ENCODE results near the gene INTS12.

INTS12 gene

DNA sequence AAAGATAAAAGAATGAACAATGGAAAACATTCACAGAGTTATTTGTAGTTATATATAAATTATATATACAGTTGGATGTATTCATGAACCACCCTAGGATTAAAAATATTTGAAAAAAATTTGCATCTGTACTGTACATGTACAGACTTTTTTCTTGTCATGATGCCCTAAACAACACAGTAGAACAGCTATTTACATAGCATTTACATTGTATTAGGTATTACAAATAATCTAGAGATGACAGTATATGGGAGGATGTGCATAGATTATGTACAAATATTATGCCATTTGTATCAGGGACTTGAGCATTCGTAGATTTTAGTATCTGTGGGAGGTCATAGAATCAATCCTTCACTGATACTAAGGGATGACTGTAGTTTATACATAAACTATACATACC is 44.9 kb upstream of the INTS12 start:
- H3K4me3 ChIP-seq (ENCODE audit: low read depth, low read length), result no peak overlapping the region
- POLR2A ChIA-PET, result no interaction called here
- no peaks in the 10 kb centered on the region for H3K36me3 ChIP-seq (ENCODE audit: control insufficient read depth in 2 of 2, insufficient read depth in 1 of 2, low read length in 2 of 2)
- no peaks in the 10 kb centered on the region for H3K9me3 ChIP-seq (ENCODE audit: control insufficient read depth, insufficient read depth, low read depth, low read length)
- TF ChIP-seq ZNF354C (tag by site-specific recombination; IDR thresholded peaks at IDR 0.05; ENCODE audit: borderline replicate concordance, low read depth) (no peak), ZNF623 (tag by site-specific recombination; IDR thresholded peaks at IDR 0.05) (no peak), ZNF341 (tag by site-specific recombination; IDR thresholded peaks at IDR 0.05; ENCODE audit: low read depth) (no peak), GFI1B (tag by site-specific recombination; IDR thresholded peaks at IDR 0.05) (no peak), ZNF596 (tag by site-specific recombination; IDR thresholded peaks at IDR 0.05) (no peak)
- no peaks in the 10 kb centered on the region for H3K4me1 ChIP-seq (ENCODE audit: control insufficient read depth, insufficient read depth, low read length)
- no peak overlapping the region for H3K27ac ChIP-seq (ENCODE audit: extremely low read depth, low read depth, low read length)
- CTCF ChIA-PET, result interaction anchor here (0.7 kb wide), 1 partner anchor 12 kb away, joined by 3 read pairs; no protein-coding TSS in a partner anchor

DNA sequence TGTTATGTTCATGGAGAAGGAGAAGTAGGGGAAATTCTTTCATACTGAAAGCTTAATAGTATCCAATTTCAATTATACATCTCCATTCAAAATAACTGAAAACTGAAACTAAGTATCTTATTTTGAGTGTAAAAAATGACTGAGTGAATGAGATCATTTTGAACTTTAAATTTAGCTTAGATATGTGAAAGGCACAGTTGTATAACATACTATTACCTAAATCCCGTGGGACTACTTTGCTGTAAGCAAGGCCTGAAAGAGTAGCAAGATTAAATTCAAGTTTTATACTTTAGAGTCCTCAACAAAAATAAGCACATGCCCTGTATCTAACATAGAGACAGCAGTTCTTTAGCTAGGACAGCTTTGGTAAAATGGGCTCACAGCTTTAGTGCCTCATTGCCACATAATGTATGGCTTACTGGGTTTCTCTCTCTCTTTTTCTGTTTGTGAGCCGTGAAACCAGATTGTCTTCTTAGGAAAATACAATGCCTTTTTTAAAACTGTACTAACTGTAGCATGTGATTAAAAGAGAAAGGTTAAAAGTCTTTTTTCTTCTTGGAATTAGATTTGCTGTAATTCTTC is 43.3 kb upstream of the INTS12 start:
- CTCF ChIA-PET, result interaction anchor here (0.9 kb wide), 1 partner anchor 36 kb away, joined by 4 read pairs; no protein-coding TSS in a partner anchor
- H3K9me3 ChIP-seq (ENCODE audit: control insufficient read depth, insufficient read depth, low read depth, low read length), result no peaks in the 10 kb centered on the region
- TF ChIP-seq ZNF16 (tag by site-specific recombination; IDR thresholded peaks at IDR 0.05; ENCODE audit: low read depth) (no peak), PRDM1 (tag by site-specific recombination; IDR thresholded peaks at IDR 0.05) (no peak), ZSCAN16 (tag by site-specific recombination; IDR thresholded peaks at IDR 0.05) (no peak), ZNF121 (tag by site-specific recombination; IDR thresholded peaks at IDR 0.05) (no peak), ZNF10 (tag by site-specific recombination; IDR thresholded peaks at IDR 0.05) (no peak), ZNF37A (tag by site-specific recombination; IDR thresholded peaks at IDR 0.05) (no peak), KLF7 (tag by site-specific recombination; IDR thresholded peaks at IDR 0.05; ENCODE audit: borderline replicate concordance) (no peak), ZNF311 (tag by site-specific recombination; IDR thresholded peaks at IDR 0.05; ENCODE audit: borderline replicate concordance) (no peak), ZFP3 (tag by site-specific recombination; IDR thresholded peaks at IDR 0.05; ENCODE audit: low read depth) (no peak)
- H3K4me3 ChIP-seq (ENCODE audit: low read depth, low read length), result no peak overlapping the region
- POLR2A ChIA-PET, result no interaction called here
- H3K4me1 ChIP-seq (ENCODE audit: control insufficient read depth, insufficient read depth, low read length), result no peaks in the 10 kb centered on the region
- peaks cover 0 to 4% of the 10 kb centered on the region in 2 experiments; a peak in 1 of 3 replicates for H3K36me3 ChIP-seq (ENCODE audit: control insufficient read depth in 2 of 2, insufficient read depth in 1 of 2, low read length in 2 of 2)
- no peak overlapping the region for H3K27ac ChIP-seq (ENCODE audit: extremely low read depth, low read depth, low read length)

DNA sequence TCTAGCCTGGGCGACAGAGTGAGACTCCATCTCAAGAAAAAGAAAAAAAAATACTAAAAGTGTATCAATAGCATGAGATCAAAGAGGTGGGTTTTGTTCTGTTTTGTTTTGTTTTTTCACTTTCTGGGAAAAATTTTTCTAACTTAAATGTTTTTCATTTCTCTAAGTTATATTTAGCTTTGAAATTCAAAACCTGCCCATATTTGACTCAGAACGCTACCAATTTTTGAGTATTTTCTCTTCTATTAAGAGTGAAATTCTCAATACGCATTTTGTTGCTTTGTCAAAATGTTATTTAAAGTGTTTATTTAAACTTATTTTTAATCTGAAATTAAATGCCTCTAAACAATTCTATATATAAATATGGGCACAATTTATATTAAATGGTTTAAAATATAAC is 39.7 kb upstream of the INTS12 start:
- TF ChIP-seq ZNF747 (tag by site-specific recombination; IDR thresholded peaks at IDR 0.05), result no peak
- no peak for TF ChIP-seq ZNF214 (tag by site-specific recombination; IDR thresholded peaks at IDR 0.05; ENCODE audit: borderline replicate concordance)
- TF ChIP-seq ZNF146 (tag by site-specific recombination; IDR thresholded peaks at IDR 0.05), result no peak
- TF ChIP-seq, protein P1, sequence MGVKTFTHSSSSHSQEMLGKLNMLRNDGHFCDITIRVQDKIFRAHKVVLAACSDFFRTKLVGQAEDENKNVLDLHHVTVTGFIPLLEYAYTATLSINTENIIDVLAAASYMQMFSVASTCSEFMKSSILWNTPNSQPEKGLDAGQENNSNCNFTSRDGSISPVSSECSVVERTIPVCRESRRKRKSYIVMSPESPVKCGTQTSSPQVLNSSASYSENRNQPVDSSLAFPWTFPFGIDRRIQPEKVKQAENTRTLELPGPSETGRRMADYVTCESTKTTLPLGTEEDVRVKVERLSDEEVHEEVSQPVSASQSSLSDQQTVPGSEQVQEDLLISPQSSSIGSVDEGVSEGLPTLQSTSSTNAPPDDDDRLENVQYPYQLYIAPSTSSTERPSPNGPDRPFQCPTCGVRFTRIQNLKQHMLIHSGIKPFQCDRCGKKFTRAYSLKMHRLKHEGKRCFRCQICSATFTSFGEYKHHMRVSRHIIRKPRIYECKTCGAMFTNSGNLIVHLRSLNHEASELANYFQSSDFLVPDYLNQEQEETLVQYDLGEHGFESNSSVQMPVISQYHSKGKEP (tag by site-specific recombination; IDR thresholded peaks at IDR 0.05), result no peak
- TF ChIP-seq SCRT1 (tag by site-specific recombination; IDR thresholded peaks at IDR 0.05; ENCODE audit: borderline replicate concordance), result no peak
- TF ChIP-seq ZNF510 (tag by site-specific recombination; IDR thresholded peaks at IDR 0.05; ENCODE audit: insufficient replicate concordance), result no peak
- no peak for TF ChIP-seq ZNF23 (tag by site-specific recombination; IDR thresholded peaks at IDR 0.05; ENCODE audit: borderline replicate concordance)
- no peak for TF ChIP-seq ZFP37 (tag by site-specific recombination; IDR thresholded peaks at IDR 0.05)
- TF ChIP-seq ZNF174 (tag by site-specific recombination; IDR thresholded peaks at IDR 0.05), result no peak
- TF ChIP-seq, protein P2, sequence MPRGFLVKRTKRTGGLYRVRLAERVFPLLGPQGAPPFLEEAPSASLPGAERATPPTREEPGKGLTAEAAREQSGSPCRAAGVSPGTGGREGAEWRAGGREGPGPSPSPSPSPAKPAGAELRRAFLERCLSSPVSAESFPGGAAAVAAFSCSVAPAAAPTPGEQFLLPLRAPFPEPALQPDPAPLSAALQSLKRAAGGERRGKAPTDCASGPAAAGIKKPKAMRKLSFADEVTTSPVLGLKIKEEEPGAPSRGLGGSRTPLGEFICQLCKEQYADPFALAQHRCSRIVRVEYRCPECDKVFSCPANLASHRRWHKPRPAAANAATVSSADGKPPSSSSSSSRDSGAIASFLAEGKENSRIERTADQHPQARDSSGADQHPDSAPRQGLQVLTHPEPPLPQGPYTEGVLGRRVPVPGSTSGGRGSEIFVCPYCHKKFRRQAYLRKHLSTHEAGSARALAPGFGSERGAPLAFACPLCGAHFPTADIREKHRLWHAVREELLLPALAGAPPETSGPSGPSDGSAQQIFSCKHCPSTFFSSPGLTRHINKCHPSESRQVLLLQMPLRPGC (tag by site-specific recombination; IDR thresholded peaks at IDR 0.05), result no peak
- TF ChIP-seq KLF8 (tag by site-specific recombination; IDR thresholded peaks at IDR 0.05), result no peak
- TF ChIP-seq ZNF302 (tag by site-specific recombination; IDR thresholded peaks at IDR 0.05; ENCODE audit: low read depth), result no peak
- TF ChIP-seq BCL11B (tag by site-specific recombination; IDR thresholded peaks at IDR 0.05; ENCODE audit: low read depth), result no peak
- no peak for TF ChIP-seq ZBTB17 (tag by site-specific recombination; IDR thresholded peaks at IDR 0.05)
- Histone ChIP-seq H3K4me1 (ENCODE audit: control insufficient read depth, insufficient read depth, low read length) (no peaks in the 10 kb centered on the region), H3K4me3 (ENCODE audit: low read depth, low read length) (no peak overlapping the region), H3K9me3 (ENCODE audit: control insufficient read depth, insufficient read depth, low read depth, low read length) (no peaks in the 10 kb centered on the region), H3K36me3 (ENCODE audit: control insufficient read depth in 2 of 2, insufficient read depth in 1 of 2, low read length in 2 of 2) (peaks cover 0 to 7% of the 10 kb centered on the region in 2 experiments; a peak in 1 of 3 replicates), H3K27ac (ENCODE audit: extremely low read depth, low read depth, low read length) (no peak overlapping the region)
- ChIA-PET POLR2A (no interaction called here), CTCF (no interaction called here)

Data from HEK293 (cell line).